Naive thymus-derived CD8-positive, alpha-beta T cell (primary cell): Measurements from ENCODE around the gene NDOR1. TPM values are rescaled to one million over a fixed set of nuclear protein-coding genes. Genes with fewer than 3 reads are reported as not detected.
"Not testable (repeated sequence)": the region's sequence is repeated elsewhere in the genome, so short reads cannot be mapped to it uniquely, and the experiment has no call there.

ENCODE experiments used
- ATAC-seq, 2 donors: fragments of 150-1000 bp; cut with Tn5 transposase in 1 of 2; sonication (Bioruptor Pico), chemical (Tn5 transposase) in 1 of 2; 1 replicate in 1 of 2; 2 replicates in 1 of 2; pipeline ENCODE4 v1.10.0; 2021; ENCODE audit warnings: mild to moderate bottlenecking in 2 of 2, moderate library complexity in 2 of 2
- POLR2A ChIA-PET: fragments of 350-600 bp; sonication (Branson Sonifier 250); formaldehyde crosslinking; loops from one replicate; lab custom pipeline; 2021; ENCODE audit warnings: antibody characterized with exemption; lab: Charles Lee
- DNase-seq, 10 donors: peaks; one replicate each; pipeline versions ENCODE4 v3.0.0 to v3.0.0-alpha.2; 2020 to 2022
- H3K27ac Mint-ChIP-seq, 10 donors: one replicate each; pipeline ENCODE4 v1.8.0; 2020 to 2022; ENCODE audit warnings: mild to moderate bottlenecking in 10 of 10, mixed read lengths in 10 of 10, moderate library complexity in 4 of 10, inconsistent platforms in 1 of 10
- H3K27me3 Mint-ChIP-seq, 5 donors: one replicate each; pipeline ENCODE4 v1.8.0; 2021 to 2022; ENCODE audit warnings: mixed read lengths in 5 of 5
- H3K36me3 Mint-ChIP-seq, 3 donors: one replicate each; pipeline ENCODE4 v1.8.0; 2020 to 2022; ENCODE audit warnings: mixed read lengths in 3 of 3, mild to moderate bottlenecking in 2 of 3, inconsistent platforms in 1 of 3
- H3K4me1 Mint-ChIP-seq, 4 donors: one replicate each; pipeline ENCODE4 v1.8.0; 2021 to 2022; ENCODE audit warnings: mixed read lengths in 4 of 4
- H3K4me3 Mint-ChIP-seq, 10 donors: one replicate each; pipeline ENCODE4 v1.8.0; 2020 to 2022; ENCODE audit warnings: mild to moderate bottlenecking in 10 of 10, mixed read lengths in 10 of 10, moderate library complexity in 6 of 10, inconsistent platforms in 1 of 10
- H3K9me3 Mint-ChIP-seq, 9 donors: one replicate each; pipeline ENCODE4 v1.8.0; 2020 to 2022; ENCODE audit warnings: mixed read lengths in 9 of 9, mild to moderate bottlenecking in 3 of 9, inconsistent platforms in 1 of 9, moderate library complexity in 1 of 9
- polyA plus RNA-seq, 3 donors: library from polyadenylated mRNA; unstranded; fragments of 300-500 nt; fragmentation: Illumina TruSeq; gene quantifications; one replicate each; pipeline ENCODE4 v1.2.3, GENCODE V29; 2021
- total RNA-seq, 8 experiments: library from RNA in 2 of 8; stranded (reverse) in 2 of 8; gene quantifications; one replicate each; pipeline ENCODE4 v1.2.3 and lab custom pipeline; 2021 to 2026

NDOR1 gene
- total and polyA plus RNA-seq, 5 experiments from 2014 or later, result 2.4 to 39.8 (median 9.5) TPM

- Mint-ChIP-seq H3K27ac (no peak overlapping the region), H3K36me3 (peaks cover 0 to 2% (median 1%) of the 10 kb centered on the region in 3 donors), H3K9me3 (no peaks in the 10 kb centered on the region), H3K27me3 (peaks cover 2 to 24% (median 3%) of the 10 kb centered on the region in 5 donors), H3K4me1 (peaks cover 5 to 13% (median 9%) of the 10 kb centered on the region in 4 donors), H3K4me3 (no peak overlapping the region)
- DNase-seq, result no peak
- ATAC-seq, result no peak
- POLR2A ChIA-PET, result no interaction called here
These were observed 27.0 kb downstream of the NDOR1 start for GRCh38 chr9:137232510-137232909.

- Mint-ChIP-seq H3K27ac (no peak overlapping the region), H3K27me3 (peaks cover 0 to 18% (median 0%) of the 10 kb centered on the region in 5 donors), H3K36me3 (no peaks in the 10 kb centered on the region), H3K4me3 (no peak overlapping the region), H3K9me3 (no peaks in the 10 kb centered on the region), H3K4me1 (peaks cover 5 to 13% (median 7%) of the 10 kb centered on the region in 4 donors)
- DNase-seq (no peak), ATAC-seq (no peak)
- POLR2A ChIA-PET, result no interaction called here
These were observed 27.9 kb downstream of the NDOR1 start for GRCh38 chr9:137233143-137233980.

DNA sequence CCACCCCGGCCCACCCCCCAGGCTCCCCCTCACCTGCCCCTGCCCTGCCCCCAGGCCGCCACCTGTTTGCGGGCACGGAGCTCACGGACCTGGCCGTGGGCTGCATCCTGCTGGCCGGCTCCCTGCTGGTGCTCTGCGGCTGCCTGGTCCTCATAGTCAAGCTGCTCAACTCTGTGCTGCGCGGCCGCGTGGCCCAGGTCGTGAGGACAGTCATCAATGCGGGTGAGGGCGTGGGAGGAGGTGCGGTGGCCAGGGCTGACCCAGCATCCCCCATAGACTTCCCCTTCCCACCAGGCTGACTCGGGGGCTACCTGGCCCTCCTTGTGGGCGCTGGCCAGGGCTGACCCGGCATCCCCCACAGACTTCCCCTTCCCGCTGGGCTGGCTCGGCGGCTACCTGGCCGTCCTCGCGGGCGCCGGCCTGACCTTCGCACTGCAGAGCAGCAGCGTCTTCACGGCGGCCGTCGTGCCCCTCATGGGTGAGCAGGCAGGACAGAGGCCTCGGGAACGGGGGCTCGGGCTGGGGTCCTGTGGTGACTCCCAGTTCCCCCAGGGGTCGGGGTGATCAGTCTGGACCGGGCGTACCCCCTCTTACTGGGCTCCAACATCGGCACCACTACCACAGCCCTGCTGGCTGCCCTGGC lies 28.7 kb downstream of the NDOR1 start:
- no peak for DNase-seq
- H3K27ac Mint-ChIP-seq, result no peak overlapping the region
- H3K9me3 Mint-ChIP-seq, result no peaks in the 10 kb centered on the region
- peaks cover 0 to 18% (median 0%) of the 10 kb centered on the region in 5 donors for H3K27me3 Mint-ChIP-seq
- H3K4me3 Mint-ChIP-seq, result no peak overlapping the region
- POLR2A ChIA-PET, result interaction anchor here (1.4 kb wide), 1 partner anchor 21 kb away, joined by 5 read pairs; the partner anchor contains the start of gene NELFB
- no peak for ATAC-seq
- H3K36me3 Mint-ChIP-seq, result no peaks in the 10 kb centered on the region
- H3K4me1 Mint-ChIP-seq, result peaks cover 5 to 19% (median 12%) of the 10 kb centered on the region in 4 donors

GRCh38 chr9:137234758-137235423 lies 29.4 kb downstream of the NDOR1 start:
- Mint-ChIP-seq H3K27me3 (peaks cover 0 to 18% (median 0%) of the 10 kb centered on the region in 5 donors), H3K4me3 (peak overlapping the region in 1 of 10 donors; percentile 29), H3K9me3 (no peaks in the 10 kb centered on the region), H3K36me3 (no peaks in the 10 kb centered on the region), H3K4me1 (peaks cover 5 to 26% (median 14%) of the 10 kb centered on the region in 4 donors), H3K27ac (peak overlapping the region in 1 of 10 donors; percentile 11)
- POLR2A ChIA-PET, result interaction anchor here (0.9 to 1.4 kb wide), 2 partner anchors 11 to 20 kb away, joined by 3 to 5 read pairs; partner anchors contain the start of gene NELFB
- no peak for DNase-seq
- no peak for ATAC-seq

DNA sequence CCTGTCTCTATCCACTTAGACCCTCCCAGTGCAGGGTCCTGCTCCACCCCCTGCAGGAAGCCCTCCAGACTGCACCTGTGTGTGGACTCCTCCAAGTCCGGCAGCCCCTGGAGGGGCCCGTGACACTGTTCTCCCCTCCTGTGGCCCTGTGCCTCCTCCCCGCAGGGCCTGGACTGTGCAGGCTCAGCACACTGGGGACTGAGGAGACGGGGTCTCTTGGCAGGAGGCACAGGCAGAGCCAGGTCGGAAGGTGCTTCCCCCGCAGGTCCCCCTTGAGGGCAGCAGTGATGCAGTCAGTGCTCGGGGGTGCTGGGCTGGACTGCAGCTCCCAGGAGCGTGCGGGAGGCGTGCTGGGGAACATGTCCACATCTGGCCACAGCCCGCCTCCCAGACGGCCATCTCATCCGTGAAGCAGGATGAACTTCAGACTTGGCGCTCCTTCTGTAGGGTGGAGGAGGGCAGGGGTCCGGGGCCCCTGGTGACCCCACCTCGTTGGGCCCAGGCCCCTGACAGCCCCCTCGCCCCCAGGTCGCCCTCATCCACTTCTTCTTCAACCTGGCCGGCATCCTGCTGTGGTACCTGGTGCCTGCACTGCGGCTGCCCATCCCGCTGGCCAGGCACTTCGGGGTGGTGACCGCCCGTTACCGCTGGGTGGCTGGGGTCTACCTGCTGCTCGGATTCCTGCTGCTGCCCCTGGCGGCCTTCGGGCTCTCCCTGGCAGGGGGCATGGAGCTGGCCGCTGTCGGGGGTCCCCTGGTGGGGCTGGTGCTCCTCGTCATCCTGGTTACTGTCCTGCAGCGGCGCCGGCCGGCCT lies 30.1 kb downstream of the NDOR1 start:
- H3K36me3 Mint-ChIP-seq, result no peaks in the 10 kb centered on the region
- peaks cover 5 to 28% (median 14%) of the 10 kb centered on the region in 4 donors for H3K4me1 Mint-ChIP-seq
- no peak overlapping the region for H3K4me3 Mint-ChIP-seq
- ATAC-seq (no peak), DNase-seq (no peak)
- no peaks in the 10 kb centered on the region for H3K9me3 Mint-ChIP-seq
- POLR2A ChIA-PET, result interaction anchor here (0.9 to 1.7 kb wide), 7 partner anchors 12 to 384 kb away, joined by 3 to 7 read pairs (median 4); partner anchors contain the start of genes EXD3, MAN1B1, NELFB and NOXA1
- peaks cover 0 to 18% (median 0%) of the 10 kb centered on the region in 5 donors for H3K27me3 Mint-ChIP-seq
- no peak overlapping the region for H3K27ac Mint-ChIP-seq

DNA sequence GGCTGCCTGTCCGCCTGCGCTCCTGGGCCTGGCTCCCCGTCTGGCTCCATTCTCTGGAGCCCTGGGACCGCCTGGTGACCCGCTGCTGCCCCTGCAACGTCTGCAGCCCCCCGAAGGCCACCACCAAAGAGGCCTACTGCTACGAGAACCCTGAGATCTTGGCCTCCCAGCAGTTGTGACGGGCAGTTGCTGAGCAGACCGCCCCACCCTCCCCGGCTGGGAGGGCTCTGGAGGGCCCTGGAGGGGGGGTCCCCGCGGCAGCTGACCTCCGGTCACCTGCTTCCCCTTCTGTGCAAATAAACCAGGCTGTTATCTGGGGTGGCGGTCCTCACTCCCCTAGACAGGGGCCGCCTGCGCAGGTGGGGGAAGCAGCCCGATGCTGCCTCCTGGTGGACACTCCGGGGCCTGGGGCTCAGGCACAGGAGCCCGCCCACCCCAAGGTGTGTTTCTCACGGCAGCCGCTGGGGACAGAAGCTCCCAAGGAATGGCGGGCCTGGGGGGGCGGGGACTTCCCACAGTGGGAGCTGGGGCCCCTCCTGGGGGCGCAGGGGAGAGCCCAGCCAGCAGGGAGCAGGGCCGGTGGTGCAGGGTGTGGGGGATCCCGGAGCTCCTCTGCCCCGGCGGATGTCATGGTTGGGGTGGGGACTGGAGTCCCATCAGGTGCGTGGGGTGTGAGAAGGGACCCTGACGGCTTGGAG lies 30.9 kb downstream of the NDOR1 start:
- ATAC-seq (peak; percentile 28 to 31), DNase-seq (peak; percentile 84 to 94 (median 89))
- H3K36me3 Mint-ChIP-seq, result no peaks in the 10 kb centered on the region
- peak overlapping the region in 1 of 10 donors; percentile 25 for H3K27ac Mint-ChIP-seq
- H3K27me3 Mint-ChIP-seq, result peaks cover 0 to 18% (median 0%) of the 10 kb centered on the region in 5 donors
- H3K9me3 Mint-ChIP-seq, result no peaks in the 10 kb centered on the region
- H3K4me3 Mint-ChIP-seq, result peak overlapping the region in 3 of 10 donors; percentile 9 to 48 (median 44)
- POLR2A ChIA-PET, result interaction anchor here (0.5 to 1.7 kb wide), 14 partner anchors 8 to 383 kb away, joined by 3 to 12 read pairs (median 4); partner anchors contain the start of genes ANAPC2, DPP7, EXD3 and MAN1B1
- H3K4me1 Mint-ChIP-seq, result peaks cover 5 to 31% (median 17%) of the 10 kb centered on the region in 4 donors

DNA sequence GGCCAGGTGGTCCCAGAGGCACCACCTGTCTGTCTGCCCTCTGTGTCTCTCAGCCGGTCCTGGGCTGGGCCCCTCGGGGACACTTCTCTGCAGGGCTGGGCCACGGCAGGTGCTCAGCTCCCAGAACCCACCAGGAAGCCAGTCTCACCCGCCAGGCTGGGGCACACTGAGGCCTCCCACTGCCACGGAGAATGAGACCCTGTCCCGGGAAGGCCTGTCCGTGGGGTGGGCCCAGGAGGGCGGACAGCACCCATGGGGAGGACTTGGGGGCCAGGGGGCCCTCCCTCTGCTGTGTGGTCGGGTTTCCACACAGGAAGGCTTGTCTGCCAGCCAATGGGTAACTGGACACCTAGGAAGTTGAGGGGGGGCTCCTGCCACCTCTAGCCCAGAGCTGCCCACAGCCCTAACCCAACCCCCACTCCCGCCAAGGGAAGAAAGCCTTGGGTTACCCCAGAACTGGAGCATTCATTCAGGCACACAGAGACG lies 31.5 kb downstream of the NDOR1 start:
- Mint-ChIP-seq H3K9me3 (no peaks in the 10 kb centered on the region), H3K27ac (no peak overlapping the region), H3K27me3 (peaks cover 0 to 14% (median 0%) of the 10 kb centered on the region in 5 donors), H3K4me1 (peaks cover 6 to 31% (median 17%) of the 10 kb centered on the region in 4 donors), H3K36me3 (no peaks in the 10 kb centered on the region), H3K4me3 (peak overlapping the region in 2 of 10 donors; percentile 44 to 48)
- POLR2A ChIA-PET, result interaction anchor here (0.6 to 8.9 kb wide), 17 partner anchors 9 to 383 kb away, joined by 3 to 139 read pairs (median 4); partner anchors contain the start of genes ANAPC2, DPP7, EXD3 and MAN1B1
- no peak for ATAC-seq
- no peak for DNase-seq

GRCh38 chr9:137237759-137238726 lies 32.5 kb downstream of the NDOR1 start:
- Mint-ChIP-seq H3K27me3 (peaks cover 0 to 11% (median 0%) of the 10 kb centered on the region in 5 donors), H3K4me3 (peak overlapping the region in 3 of 10 donors; percentile 10 to 58 (median 45)), H3K4me1 (peaks cover 10 to 41% (median 25%) of the 10 kb centered on the region in 4 donors), H3K36me3 (peaks cover 0 to 7% (median 6%) of the 10 kb centered on the region in 3 donors), H3K27ac (peak overlapping the region in 3 of 10 donors; percentile 20 to 70 (median 53)), H3K9me3 (no peaks in the 10 kb centered on the region)
- DNase-seq, result no peak
- POLR2A ChIA-PET, result interaction anchor here (0.6 to 8.9 kb wide), 7 partner anchors 10 to 354 kb away, joined by 3 to 139 read pairs (median 4); partner anchors contain the start of genes MAN1B1, NDOR1, NELFB and RNF224
- no peak for ATAC-seq

- not testable (repeated sequence) for H3K9me3 Mint-ChIP-seq, ATAC-seq, DNase-seq, H3K27me3 Mint-ChIP-seq, H3K36me3 Mint-ChIP-seq
- peak overlapping the region; percentile 65 to 84 (median 74) for H3K4me3 Mint-ChIP-seq
- H3K27ac Mint-ChIP-seq, result peak overlapping the region; percentile 20 to 85 (median 70)
- POLR2A ChIA-PET, result interaction anchor here (0.7 to 8.9 kb wide), 23 partner anchors 9 to 512 kb away, joined by 3 to 139 read pairs (median 7); partner anchors contain the start of genes ANAPC2, CYSRT1, EHMT1 and EXD3
- H3K4me1 Mint-ChIP-seq, result peaks cover 10 to 45% (median 31%) of the 10 kb centered on the region in 4 donors
These were observed 34.2 kb downstream of the NDOR1 start for GRCh38 chr9:137239541-137240200.
